NAMALWA (cell line): Measurements from ENCODE around the gene TTC31.
A peak's percentile ranks its signal among the peaks of the same experiment; 100 is the strongest.
"Not testable (repeated sequence)": the region's sequence is repeated elsewhere in the genome, so short reads cannot be mapped to it uniquely, and the experiment has no call there.

Experiments
- DNase-seq: peaks from one replicate; pipeline ENCODE4 v3.0.0-alpha.2; 2015; ENCODE audit warnings: low spot score

The TTC31 gene

GRCh38 chr2:74457549-74458131 lies 25.2 kb upstream of the TTC31 start:
- peak; percentile 84 for DNase-seq

GRCh38 chr2:74458132-74458937 lies 24.5 kb upstream of the TTC31 start, which contains the start of gene WBP1:
Gene WBP1 (plus strand): TSS chr2:74458438. CDS start chr2:74458603, 165 bp downstream.
- peak; percentile 100 for DNase-seq

- DNase-seq, result no peak
Observed at GRCh38 chr2:74458938-74459363, 23.9 kb upstream of the TTC31 start.

- DNase-seq, result not testable (repeated sequence)
Observed at GRCh38 chr2:74459503-74460118, 23.3 kb upstream of the TTC31 start.

GRCh38 chr2:74460187-74460586 lies 22.7 kb upstream of the TTC31 start:
- not testable (repeated sequence) for DNase-seq

- peak; percentile 55 for DNase-seq
Observed at GRCh38 chr2:74461187-74462053, 21.5 kb upstream of the TTC31 start.

GRCh38 chr2:74462054-74462785 lies 20.7 kb upstream of the TTC31 start:
- no peak for DNase-seq

GRCh38 chr2:74462786-74463105 lies 20.1 kb upstream of the TTC31 start:
- DNase-seq, result no peak

GRCh38 chr2:74464406-74464805 lies 18.5 kb upstream of the TTC31 start:
- no peak for DNase-seq

- DNase-seq, result not testable (repeated sequence)
Observed at GRCh38 chr2:74470742-74471141, 12.1 kb upstream of the TTC31 start.

- no peak for DNase-seq
Observed at GRCh38 chr2:74471332-74472065, 11.4 kb upstream of the TTC31 start.

GRCh38 chr2:74472086-74472944 lies 10.6 kb upstream of the TTC31 start, which contains the start of gene MRPL53:
Gene MRPL53 (minus strand): TSS chr2:74472680. CDS start chr2:74472660, 20 bp downstream.
- DNase-seq, result peak; percentile 97

- no peak for DNase-seq
Observed at GRCh38 chr2:74472945-74473258, 10.0 kb upstream of the TTC31 start.

GRCh38 chr2:74474481-74474880 lies 8.4 kb upstream of the TTC31 start:
- DNase-seq, result no peak

GRCh38 chr2:74474899-74475298 lies 8.0 kb upstream of the TTC31 start:
- no peak for DNase-seq

- DNase-seq, result no peak
Observed at GRCh38 chr2:74481431-74481830, 1.4 kb upstream of the TTC31 start.

- DNase-seq, result peak; percentile 65
Observed at GRCh38 chr2:74481961-74482800, 700 bp upstream of the TTC31 start.

GRCh38 chr2:74483675-74484164 lies 839 bp downstream of the TTC31 start:
- not testable (repeated sequence) for DNase-seq

- DNase-seq, result no peak
Observed at GRCh38 chr2:74486141-74486540, 3.3 kb downstream of the TTC31 start.
